ENCODE measurements around the gene ABL2.
"Not testable (repeated sequence)": the region's sequence is repeated elsewhere in the genome, so short reads cannot be mapped to it uniquely, and the experiment has no call there.

The ABL2 gene

GRCh38 chr1:179206812-179207211, 22.7 kb downstream of the ABL2 start:
- Mint-ChIP-seq H3K36me3 (ENCODE audit: insufficient read depth) (no peaks in the 10 kb centered on the region), H3K27ac (ENCODE audit: low read depth) (no peak overlapping the region), H3K9me3 (no peaks in the 10 kb centered on the region), H3K4me3 (no peak overlapping the region), H3K27me3 (no peaks in the 10 kb centered on the region), H3K4me1 (peaks cover 32% of the 10 kb centered on the region)
- DNase-seq (ENCODE audit: low spot score in 2 of 2): no peak
- no peak for ATAC-seq (replicated peaks; ENCODE audit: extremely low read depth, poor library complexity, severe bottlenecking)

GRCh38 chr1:179205284-179205683, 24.2 kb downstream of the ABL2 start:
- Mint-ChIP-seq H3K27me3 (no peaks in the 10 kb centered on the region), H3K36me3 (ENCODE audit: insufficient read depth) (peaks cover 2% of the 10 kb centered on the region), H3K27ac (ENCODE audit: low read depth) (no peak overlapping the region), H3K4me3 (no peak overlapping the region), H3K9me3 (no peaks in the 10 kb centered on the region), H3K4me1 (peaks cover 30% of the 10 kb centered on the region)
- no peak for ATAC-seq (replicated peaks; ENCODE audit: extremely low read depth, poor library complexity, severe bottlenecking)
- no peak for DNase-seq (ENCODE audit: low spot score in 2 of 2)

GRCh38 chr1:179202161-179202560, 27.3 kb downstream of the ABL2 start:
- ATAC-seq (replicated peaks; ENCODE audit: extremely low read depth, poor library complexity, severe bottlenecking) (no peak), DNase-seq (ENCODE audit: low spot score in 2 of 2) (no peak)
- Mint-ChIP-seq H3K27ac (ENCODE audit: low read depth) (no peak overlapping the region), H3K9me3 (no peaks in the 10 kb centered on the region), H3K27me3 (no peaks in the 10 kb centered on the region), H3K4me1 (peaks cover 20% of the 10 kb centered on the region), H3K36me3 (ENCODE audit: insufficient read depth) (peaks cover 5% of the 10 kb centered on the region), H3K4me3 (no peak overlapping the region)

- Mint-ChIP-seq H3K4me1 (peaks cover 20% of the 10 kb centered on the region), H3K27ac (ENCODE audit: low read depth) (no peak overlapping the region), H3K27me3 (no peaks in the 10 kb centered on the region), H3K4me3 (no peak overlapping the region), H3K9me3 (no peaks in the 10 kb centered on the region), H3K36me3 (ENCODE audit: insufficient read depth) (peaks cover 5% of the 10 kb centered on the region)
- DNase-seq (ENCODE audit: low spot score in 2 of 2) (no peak), ATAC-seq (replicated peaks; ENCODE audit: extremely low read depth, poor library complexity, severe bottlenecking) (no peak)
These were observed 28.9 kb downstream of the ABL2 start for GRCh38 chr1:179200586-179200985.

GRCh38 chr1:179197690-179198297, 31.7 kb downstream of the ABL2 start:
- H3K9me3 Mint-ChIP-seq: no peaks in the 10 kb centered on the region
- ATAC-seq (replicated peaks; ENCODE audit: extremely low read depth, poor library complexity, severe bottlenecking) (no peak), DNase-seq (ENCODE audit: low spot score in 2 of 2) (no peak)
- no peak overlapping the region for H3K4me3 Mint-ChIP-seq
- H3K4me1 Mint-ChIP-seq: peaks cover 16% of the 10 kb centered on the region
- no peak overlapping the region for H3K27ac Mint-ChIP-seq (ENCODE audit: low read depth)
- peaks cover 9% of the 10 kb centered on the region for H3K36me3 Mint-ChIP-seq (ENCODE audit: insufficient read depth)
- no peaks in the 10 kb centered on the region for H3K27me3 Mint-ChIP-seq

GRCh38 chr1:179195857-179196256, 33.6 kb downstream of the ABL2 start:
- H3K27me3 Mint-ChIP-seq; DNase-seq (ENCODE audit: low spot score in 2 of 2); H3K27ac Mint-ChIP-seq (ENCODE audit: low read depth); H3K36me3 Mint-ChIP-seq (ENCODE audit: insufficient read depth); ATAC-seq (replicated peaks; ENCODE audit: extremely low read depth, poor library complexity, severe bottlenecking); H3K9me3 Mint-ChIP-seq; H3K4me3 Mint-ChIP-seq: not testable (repeated sequence)
- peaks cover 16% of the 10 kb centered on the region for H3K4me1 Mint-ChIP-seq

GRCh38 chr1:179195376-179195775, 34.1 kb downstream of the ABL2 start:
- no peak overlapping the region for H3K27ac Mint-ChIP-seq (ENCODE audit: low read depth)
- H3K27me3 Mint-ChIP-seq: no peaks in the 10 kb centered on the region
- ATAC-seq (replicated peaks; ENCODE audit: extremely low read depth, poor library complexity, severe bottlenecking) (no peak), DNase-seq (ENCODE audit: low spot score in 2 of 2) (no peak)
- no peaks in the 10 kb centered on the region for H3K9me3 Mint-ChIP-seq
- H3K36me3 Mint-ChIP-seq (ENCODE audit: insufficient read depth): peaks cover 9% of the 10 kb centered on the region
- peaks cover 16% of the 10 kb centered on the region for H3K4me1 Mint-ChIP-seq
- H3K4me3 Mint-ChIP-seq: no peak overlapping the region

GRCh38 chr1:179194068-179194537, 35.4 kb downstream of the ABL2 start:
- DNase-seq (ENCODE audit: low spot score in 2 of 2) (no peak), ATAC-seq (replicated peaks; ENCODE audit: extremely low read depth, poor library complexity, severe bottlenecking) (no peak)
- H3K9me3 Mint-ChIP-seq: no peaks in the 10 kb centered on the region
- no peak overlapping the region for H3K27ac Mint-ChIP-seq (ENCODE audit: low read depth)
- H3K4me3 Mint-ChIP-seq: no peak overlapping the region
- peaks cover 16% of the 10 kb centered on the region for H3K4me1 Mint-ChIP-seq
- H3K27me3 Mint-ChIP-seq: no peaks in the 10 kb centered on the region
- H3K36me3 Mint-ChIP-seq (ENCODE audit: insufficient read depth): peaks cover 9% of the 10 kb centered on the region

- Mint-ChIP-seq H3K36me3 (ENCODE audit: insufficient read depth) (peaks cover 8% of the 10 kb centered on the region), H3K9me3 (no peaks in the 10 kb centered on the region), H3K27ac (ENCODE audit: low read depth) (no peak overlapping the region), H3K4me3 (no peak overlapping the region), H3K4me1 (peaks cover 22% of the 10 kb centered on the region), H3K27me3 (no peaks in the 10 kb centered on the region)
- DNase-seq (ENCODE audit: low spot score in 2 of 2) (no peak), ATAC-seq (replicated peaks; ENCODE audit: extremely low read depth, poor library complexity, severe bottlenecking) (no peak)
These were observed 38.6 kb downstream of the ABL2 start for GRCh38 chr1:179190861-179191260.

- ATAC-seq (replicated peaks; ENCODE audit: extremely low read depth, poor library complexity, severe bottlenecking) (no peak), DNase-seq (ENCODE audit: low spot score in 2 of 2) (no peak)
- Mint-ChIP-seq H3K4me1 (peaks cover 12% of the 10 kb centered on the region), H3K27me3 (no peaks in the 10 kb centered on the region), H3K9me3 (no peaks in the 10 kb centered on the region), H3K36me3 (ENCODE audit: insufficient read depth) (peaks cover 4% of the 10 kb centered on the region), H3K4me3 (no peak overlapping the region), H3K27ac (ENCODE audit: low read depth) (peak overlapping the region; percentile 1)
These were observed 41.6 kb downstream of the ABL2 start for GRCh38 chr1:179187735-179188471.

- Mint-ChIP-seq H3K9me3 (no peaks in the 10 kb centered on the region), H3K36me3 (ENCODE audit: insufficient read depth) (peaks cover 2% of the 10 kb centered on the region), H3K27me3 (no peaks in the 10 kb centered on the region), H3K4me1 (peaks cover 8% of the 10 kb centered on the region), H3K27ac (ENCODE audit: low read depth) (no peak overlapping the region), H3K4me3 (no peak overlapping the region)
- ATAC-seq (replicated peaks; ENCODE audit: extremely low read depth, poor library complexity, severe bottlenecking): no peak
- no peak for DNase-seq (ENCODE audit: low spot score in 2 of 2)
These were observed 42.4 kb downstream of the ABL2 start for GRCh38 chr1:179187043-179187442.

- DNase-seq (ENCODE audit: low spot score in 2 of 2) (no peak), ATAC-seq (replicated peaks; ENCODE audit: extremely low read depth, poor library complexity, severe bottlenecking) (no peak)
- Mint-ChIP-seq H3K36me3 (ENCODE audit: insufficient read depth) (peaks cover 2% of the 10 kb centered on the region), H3K27ac (ENCODE audit: low read depth) (no peak overlapping the region), H3K4me3 (no peak overlapping the region), H3K4me1 (peaks cover 6% of the 10 kb centered on the region), H3K27me3 (no peaks in the 10 kb centered on the region), H3K9me3 (no peaks in the 10 kb centered on the region)
These were observed 45.1 kb downstream of the ABL2 start for GRCh38 chr1:179184403-179184802.

GRCh38 chr1:179183857-179184256, 45.6 kb downstream of the ABL2 start:
- no peak overlapping the region for H3K27ac Mint-ChIP-seq (ENCODE audit: low read depth)
- peaks cover 6% of the 10 kb centered on the region for H3K4me1 Mint-ChIP-seq
- H3K4me3 Mint-ChIP-seq: no peak overlapping the region
- no peaks in the 10 kb centered on the region for H3K36me3 Mint-ChIP-seq (ENCODE audit: insufficient read depth)
- H3K27me3 Mint-ChIP-seq: no peaks in the 10 kb centered on the region
- DNase-seq (ENCODE audit: low spot score in 2 of 2) (no peak), ATAC-seq (replicated peaks; ENCODE audit: extremely low read depth, poor library complexity, severe bottlenecking) (no peak)
- no peaks in the 10 kb centered on the region for H3K9me3 Mint-ChIP-seq

Data from central memory CD8-positive, alpha-beta T cell (primary cell).